CD14-positive monocyte (primary cell): ENCODE results near the gene MRPL51. TPM values are rescaled to one million over a fixed set of nuclear protein-coding genes. Genes with fewer than 3 reads are reported as not detected.

Experiments used
- DNase-seq, 3 donors: peaks; one replicate each; pipeline ENCODE4 v3.0.0-alpha.2; 2011 to 2022
- H2AFZ ChIP-seq: 2 replicates; pipeline ENCODE4 v1.6.0; 2012; ENCODE audit warnings: mild to moderate bottlenecking, low read depth, low read length, inconsistent platforms; ENCODE audit not compliant: insufficient read depth, poor library complexity, severe bottlenecking
- H3K27ac ChIP-seq, 2 donors: 1 replicate in 1 of 2; 2 replicates in 1 of 2; pipeline ENCODE4 v1.5.1; 2012 to 2013; ENCODE audit warnings: low read length in 2 of 2, control low read depth in 1 of 2, inconsistent platforms in 1 of 2, low read depth in 1 of 2, mild to moderate bottlenecking in 1 of 2
- H3K27me3 ChIP-seq, 2 donors: one replicate each; pipeline versions ENCODE4 v1.6.0 to v1.6.1; 2011 to 2013; ENCODE audit warnings: low read length in 2 of 2; ENCODE audit not compliant: control insufficient read depth in 2 of 2, insufficient read depth in 2 of 2
- H3K36me3 ChIP-seq, 2 donors: replicated peaks in 1 of 2; 1 replicate in 1 of 2; 2 replicates in 1 of 2; pipeline versions ENCODE4 v1.5.1 to v1.6.1; 2012 to 2013; ENCODE audit warnings: low read length in 2 of 2, control low read depth in 1 of 2, inconsistent platforms in 1 of 2, mild to moderate bottlenecking in 1 of 2; ENCODE audit not compliant: insufficient read depth in 2 of 2, control insufficient read depth in 1 of 2
- H3K4me1 ChIP-seq, 2 donors: 1 replicate in 1 of 2; 2 replicates in 1 of 2; pipeline versions ENCODE4 v1.5.1 to v1.6.1; 2012 to 2013; ENCODE audit warnings: low read length in 2 of 2, control low read depth in 1 of 2, inconsistent platforms in 1 of 2, mild to moderate bottlenecking in 1 of 2, moderate library complexity in 1 of 2; ENCODE audit not compliant: insufficient read depth in 2 of 2, control insufficient read depth in 1 of 2
- H3K4me2 ChIP-seq: replicated peaks from 2 replicates; pipeline ENCODE3; 2012; ENCODE audit warnings: low read length, moderate library complexity, mild to moderate bottlenecking; ENCODE audit not compliant: poor library complexity, severe bottlenecking; ENCODE audit errors: extremely low read depth
- H3K4me3 ChIP-seq, 3 experiments: fragments of 200-600 bp in 1 of 3; sonication (generic) in 1 of 3; replicated peaks in 1 of 3; 1 replicate in 2 of 3; 2 replicates in 1 of 3; pipeline ENCODE4 v1.5.1; 2011 to 2013; ENCODE audit warnings: low read length in 3 of 3, mild to moderate bottlenecking in 3 of 3, control low read depth in 2 of 3, low read depth in 2 of 3, inconsistent platforms in 1 of 3, moderate library complexity in 1 of 3
- H3K79me2 ChIP-seq: 2 replicates; pipeline ENCODE4 v1.6.0; 2012; ENCODE audit warnings: mild to moderate bottlenecking, control low read depth, inconsistent platforms, low read length, moderate library complexity; ENCODE audit not compliant: insufficient read depth
- H3K9ac ChIP-seq: 2 replicates; pipeline ENCODE4 v1.6.0; 2017; ENCODE audit warnings: low read length, mild to moderate bottlenecking; ENCODE audit not compliant: insufficient read depth, poor library complexity, severe bottlenecking
- H3K9me3 ChIP-seq, 2 donors: replicated peaks in 1 of 2; 1 replicate in 1 of 2; 2 replicates in 1 of 2; pipeline versions ENCODE4 v1.5.1 to v1.6.1; 2012 to 2013; ENCODE audit warnings: low read length in 2 of 2, control low read depth in 1 of 2; ENCODE audit not compliant: control insufficient read depth in 1 of 2, insufficient read depth in 1 of 2
- H4K20me1 ChIP-seq: 2 replicates; pipeline ENCODE4 v1.6.0; 2012; ENCODE audit warnings: mild to moderate bottlenecking, low read length, control low read depth, moderate library complexity; ENCODE audit not compliant: insufficient read depth
- H3K27ac Mint-ChIP-seq, 7 donors: one replicate each; pipeline ENCODE4 v1.8.0; 2020; ENCODE audit warnings: mild to moderate bottlenecking in 7 of 7, mixed read lengths in 7 of 7, moderate library complexity in 6 of 7, inconsistent platforms in 2 of 7
- H3K27me3 Mint-ChIP-seq, 3 donors: one replicate each; pipeline ENCODE4 v1.8.0; 2021 to 2022; ENCODE audit warnings: low read depth in 3 of 3, mild to moderate bottlenecking in 3 of 3, mixed read lengths in 3 of 3, moderate library complexity in 3 of 3, inconsistent platforms in 1 of 3
- H3K36me3 Mint-ChIP-seq, 2 donors: one replicate each; pipeline ENCODE4 v1.8.0; 2020; ENCODE audit warnings: mixed read lengths in 2 of 2, inconsistent platforms in 1 of 2, mild to moderate bottlenecking in 1 of 2
- H3K4me1 Mint-ChIP-seq: one replicate; pipeline ENCODE4 v1.8.0; 2020; ENCODE audit warnings: mild to moderate bottlenecking, mixed read lengths
- H3K4me3 Mint-ChIP-seq, 2 donors: one replicate each; pipeline ENCODE4 v1.8.0; 2020; ENCODE audit warnings: mild to moderate bottlenecking in 2 of 2, mixed read lengths in 2 of 2, moderate library complexity in 1 of 2
- H3K9me3 Mint-ChIP-seq, 7 donors: one replicate each; pipeline ENCODE4 v1.8.0; 2020 to 2022; ENCODE audit warnings: mixed read lengths in 7 of 7, mild to moderate bottlenecking in 6 of 7, moderate library complexity in 6 of 7, inconsistent platforms in 2 of 7
- CTCF ChIP-seq: fragments of 200-600 bp; IDR thresholded peaks from one replicate; pipeline ENCODE4 v1.8.0; 2022; ENCODE audit warnings: antibody characterized with exemption, mild to moderate bottlenecking
- WGBS: methylation state at CpG from one replicate; pipeline ENCODE4 v1.1.5; 2013; ENCODE audit warnings: missing lambda C conversion rate; ENCODE audit not compliant: insufficient coverage; 5-methylcytosine and 5-hydroxymethylcytosine counted together
- intact Hi-C, 2 donors: fragments of 100-400 bp; cut with micrococcal nuclease; formaldehyde crosslinking; loops; one replicate each; pipeline versions ENCODE4 v1.15.0 to v1.15.1; 2023
- polyA plus RNA-seq, 3 donors: library from polyadenylated mRNA; depleted of rRNA in 1 of 3; unstranded in 2 of 3; stranded (reverse) in 1 of 3; fragments of 300-500 nt in 2 of 3; fragments of >200 nt in 1 of 3; fragmentation: Illumina TruSeq in 2 of 3; gene quantifications; 1 replicate in 2 of 3; 2 replicates in 1 of 3; pipeline ENCODE4 v1.2.3, GENCODE V29; 2012 to 2021

MRPL51 gene
- polyA plus RNA-seq, 3 donors, result 22.0 to 238 (median 189) TPM

GRCh38 chr12:6532927-6533652 is 40.0 kb upstream of the MRPL51 start:
- H3K9ac ChIP-seq, result peak overlapping the region; percentile 90
- H3K27me3 ChIP-seq, result no peaks in the 10 kb centered on the region
- H3K79me2 ChIP-seq, result peaks cover 61% of the 10 kb centered on the region
- H3K36me3 Mint-ChIP-seq, result peaks cover 48 to 59% of the 10 kb centered on the region in 2 donors
- peak overlapping the region; percentile 94 to 99 (median 96) for H3K27ac Mint-ChIP-seq
- H3K4me1 Mint-ChIP-seq, result peaks cover 48% of the 10 kb centered on the region
- H3K9me3 Mint-ChIP-seq, result no peaks in the 10 kb centered on the region
- intact Hi-C loops, result loop anchor here (5.0 to 10.0 kb wide), 3 partner anchors 36 to 422 kb away; partner anchors contain the start of gene PTPN6 (in 1 of the 2)
- 3% methylated on average over 13 of the region's 14 CpGs for WGBS
- peaks cover 50 to 53% of the 10 kb centered on the region in 2 donors for H3K4me1 ChIP-seq
- peak overlapping the region; percentile 94 to 96 for H3K27ac ChIP-seq
- DNase-seq, result peak in 1 of 3 donors; percentile 40
- H3K4me2 ChIP-seq, result peak overlapping the region; percentile 99
- no peak for TF ChIP-seq CTCF
- peak overlapping the region; percentile 94 to 98 for H3K4me3 Mint-ChIP-seq
- peak overlapping the region; percentile 75 to 96 (median 95) for H3K4me3 ChIP-seq
- H4K20me1 ChIP-seq, result peaks cover 38% of the 10 kb centered on the region
- peak overlapping the region; percentile 94 for H2AFZ ChIP-seq
- H3K36me3 ChIP-seq, result peaks cover 52 to 58% of the 10 kb centered on the region in 2 donors
- H3K9me3 ChIP-seq, result no peaks in the 10 kb centered on the region
- H3K27me3 Mint-ChIP-seq, result peaks cover 0 to 5% (median 2%) of the 10 kb centered on the region in 3 donors

DNA sequence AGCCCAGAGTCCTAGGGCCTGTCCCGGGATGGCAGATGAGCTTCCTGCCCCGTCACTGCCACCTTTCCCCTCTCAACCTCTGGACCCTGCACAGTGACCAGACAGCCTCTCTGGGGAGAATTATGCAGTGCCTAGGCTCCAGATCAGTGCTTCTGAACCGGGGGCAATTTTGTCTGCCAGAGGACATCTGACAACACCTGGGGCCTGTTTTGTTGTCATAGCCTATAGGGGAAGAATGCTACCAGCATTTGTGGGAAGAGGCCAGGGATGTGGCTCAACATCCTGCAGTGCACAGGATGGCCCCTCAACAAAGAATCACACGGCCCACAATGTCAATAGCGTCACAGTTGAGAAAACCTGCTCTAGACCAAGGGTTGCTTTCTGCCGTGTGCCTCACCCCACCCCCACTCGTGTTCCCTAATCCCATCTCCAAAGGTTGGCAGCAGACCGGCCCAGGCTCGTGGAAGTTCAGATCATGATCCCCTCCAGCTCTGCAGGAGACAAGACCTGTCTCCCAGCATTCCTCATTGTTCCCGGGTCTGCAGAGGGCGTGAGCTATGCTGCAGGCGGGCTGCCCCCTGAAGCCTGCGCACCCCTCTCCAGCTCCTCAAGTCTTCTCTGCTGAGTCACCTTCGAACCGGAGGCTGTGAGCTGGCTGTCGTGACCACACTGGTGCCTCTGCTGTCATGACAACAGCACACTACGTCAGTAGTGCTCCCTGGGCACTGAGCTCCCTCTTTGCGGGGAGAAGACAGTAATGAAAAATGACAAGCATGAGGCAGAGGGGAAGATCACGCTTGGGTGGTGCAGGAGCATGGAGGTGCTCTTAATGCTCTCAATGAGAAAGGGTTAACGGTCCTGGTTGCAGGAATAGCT is 39.2 kb upstream of the MRPL51 start:
- Histone ChIP-seq H3K36me3 (peaks cover 52 to 58% of the 10 kb centered on the region in 2 donors), H2AFZ (peak overlapping the region; percentile 94), H3K4me3 (peak overlapping the region in 1 of 3 experiments; percentile 95), H3K27ac (peak overlapping the region; percentile 94 to 96), H4K20me1 (peaks cover 30% of the 10 kb centered on the region), H3K79me2 (peaks cover 57% of the 10 kb centered on the region), H3K9me3 (no peaks in the 10 kb centered on the region), H3K27me3 (no peaks in the 10 kb centered on the region), H3K9ac (peak overlapping the region; percentile 90), H3K4me2 (peak overlapping the region; percentile 99), H3K4me1 (peaks cover 44 to 45% of the 10 kb centered on the region in 2 donors)
- H3K4me3 Mint-ChIP-seq, result peak overlapping the region; percentile 94 to 98
- H3K4me1 Mint-ChIP-seq, result peaks cover 40% of the 10 kb centered on the region
- no peaks in the 10 kb centered on the region for H3K9me3 Mint-ChIP-seq
- H3K27ac Mint-ChIP-seq, result peak overlapping the region; percentile 94 to 99 (median 96)
- H3K27me3 Mint-ChIP-seq, result peaks cover 0 to 5% (median 2%) of the 10 kb centered on the region in 3 donors
- peaks cover 48 to 59% of the 10 kb centered on the region in 2 donors for H3K36me3 Mint-ChIP-seq
- WGBS, result 1% methylated on average over 16 of the region's 20 CpGs
- intact Hi-C loops, result loop anchor here (5.0 to 10.0 kb wide), 3 partner anchors 35 to 423 kb away; partner anchors contain the start of gene PTPN6 (in 1 of the 2)
- TF ChIP-seq CTCF, result no peak
- peak; percentile 80 to 92 (median 88) for DNase-seq
